ENCODE measurements around the gene TSC22D2. TPM values are rescaled to one million over a fixed set of nuclear protein-coding genes. Genes with fewer than 3 reads are reported as not detected.

TSC22D2 gene
- total and polyA plus RNA-seq, 2 of the 8 experiments (the other 6 are each of a cell fraction or from before 2014, with no cell fraction given), result 3.4 to 27.6 TPM

GRCh38 chr3:150504483-150504882 is 96.4 kb downstream of the TSC22D2 start:
- Histone ChIP-seq H3K4me1 (replicated peaks in 1 of 4; ENCODE audit: control insufficient read depth in 3 of 4, insufficient read depth in 4 of 4, low read length in 3 of 4) (no peaks in the 10 kb centered on the region), H2AK5ac (ENCODE audit: low read depth, low read length) (no peak overlapping the region), H2BK20ac (ENCODE audit: low read length) (no peak overlapping the region), H2BK120ac (replicated peaks; ENCODE audit: low read depth, low read length) (no peak overlapping the region), H3K9ac (replicated peaks in 1 of 4; ENCODE audit: extremely low read depth in 1 of 4, low read depth in 3 of 4, low read length in 3 of 4) (no peak overlapping the region), H3K36me3 (ENCODE audit: control insufficient read depth in 2 of 4, insufficient read depth in 4 of 4, low read length in 3 of 4) (no peaks in the 10 kb centered on the region), H3K14ac (ENCODE audit: insufficient read length) (no peak overlapping the region), H3K9me3 (ENCODE audit: insufficient read depth in 2 of 2, low read depth in 1 of 2, low read length in 1 of 2) (peaks cover 11 to 12% of the 10 kb centered on the region in 2 experiments), H3K18ac (ENCODE audit: extremely low read depth, low read length) (no peak overlapping the region), H3K4ac (replicated peaks; ENCODE audit: insufficient read length, low read depth, low read length) (no peak overlapping the region), H4K91ac (replicated peaks; ENCODE audit: insufficient read length, low read length) (no peak overlapping the region), H2BK12ac (ENCODE audit: low read depth, low read length) (no peak overlapping the region), H3K56ac (replicated peaks; ENCODE audit: insufficient read length, low read depth, low read length) (no peak overlapping the region), H3K79me2 (ENCODE audit: control insufficient read depth in 1 of 2, insufficient read depth in 2 of 2, low read length in 2 of 2) (no peaks in the 10 kb centered on the region), H3K23me2 (ENCODE audit: low read depth, low read length) (no peaks in the 10 kb centered on the region), H3K27me3 (replicated peaks in 1 of 4; ENCODE audit: control insufficient read depth in 3 of 4, extremely low read depth in 1 of 4, insufficient read depth in 3 of 4, low read length in 3 of 4) (no peaks in the 10 kb centered on the region), H4K8ac (ENCODE audit: extremely low read depth, insufficient read depth, low read length) (no peak overlapping the region), H4K20me1 (replicated peaks in 1 of 2; ENCODE audit: control insufficient read depth in 1 of 2, insufficient read depth in 2 of 2, low read length in 2 of 2) (no peaks in the 10 kb centered on the region), H3K27ac (ENCODE audit: low read depth, low read length) (no peak overlapping the region), H3K4me3 (ENCODE audit: extremely low read depth in 1 of 4, insufficient read depth in 2 of 4, low read depth in 3 of 4, low read length in 4 of 4) (no peak overlapping the region), H3K79me1 (ENCODE audit: low read depth, low read length) (no peaks in the 10 kb centered on the region), H3K4me2 (ENCODE audit: insufficient read depth in 1 of 2, low read depth in 2 of 2, low read length in 2 of 2) (no peak overlapping the region), H3K23ac (ENCODE audit: insufficient read length) (no peak overlapping the region), H2AFZ (ENCODE audit: low read length) (no peak overlapping the region), H2BK5ac (ENCODE audit: low read depth, low read length) (no peak overlapping the region), H2BK15ac (ENCODE audit: low read length) (0 out of 2 replicates have a peak overlapping the region, but pooled peaks have one; percentile 18), H4K5ac (ENCODE audit: insufficient read length, low read depth, low read length) (no peak overlapping the region)
- FAIRE-seq (no peak), DNase-seq (ENCODE audit: low read depth in 1 of 2, low spot score in 2 of 2) (no peak)
- TF ChIP-seq JUND (IDR thresholded peaks at IDR 0.05; ENCODE audit: low read length) (no peak), PHF8 (conservative IDR thresholded peaks at IDR 0.05; ENCODE audit: low read depth, low read length) (no peak), SAP30 (IDR thresholded peaks at IDR 0.05; ENCODE audit: insufficient read depth, insufficient replicate concordance, low read length) (no peak), TEAD4 (IDR thresholded peaks at IDR 0.05; ENCODE audit: low read depth, low read length) (no peak), TCF12 (IDR thresholded peaks at IDR 0.05; ENCODE audit: low read depth, low read length) (no peak), POLR2AphosphoS5 (IDR thresholded peaks at IDR 0.05; ENCODE audit: low read depth, low read length) (no peak), EGR1 (IDR thresholded peaks at IDR 0.05; ENCODE audit: borderline replicate concordance, low read depth, low read length) (no peak)
- ChIA-PET POLR2A (ENCODE audit: partially characterized antibody) (interaction anchor here (1.0 kb wide), 1 partner anchor 9 kb away, joined by 3 read pairs; no protein-coding TSS in a partner anchor), CTCF (ENCODE audit: partially characterized antibody) (interaction anchor here (0.8 to 2.7 kb wide), 14 partner anchors 10 to 279 kb away, joined by 3 to 22 read pairs (median 4); no protein-coding TSS in a partner anchor)
- 87% methylated on average over 3 of the region's 3 CpGs; no CpG with 5 or more reads in 1 of the 2 experiments for WGBS, 2 experiments (ENCODE audit: extremely low coverage in 1 of 2, insufficient coverage in 1 of 2, insufficient read length in 1 of 2, insufficient replicate concordance in 2 of 2, low coverage in 1 of 2, low lambda C conversion rate in 2 of 2, missing lambda C conversion rate in 1 of 2)

All from H1 (cell line).